Activated naive CD8-positive, alpha-beta T cell treated with anti-CD3 and anti-CD28 coated beads, Interleukin-2, amount 10 ng/mL, durations not matched to agents 7 days and 5 days (primary cell): ENCODE measurements around the gene CABP2. TPM values are rescaled to one million over a fixed set of nuclear protein-coding genes. Genes with fewer than 3 reads are reported as not detected.
"Not testable (repeated sequence)": the region's sequence is repeated elsewhere in the genome, so short reads cannot be mapped to it uniquely, and the experiment has no call there.

Source experiments
- ATAC-seq: fragments of 150-1000 bp; cut with Tn5 transposase; one replicate; pipeline ENCODE4 v1.10.0; 2021; ENCODE audit warnings: low read depth, moderate library complexity
- POLR2A ChIA-PET: fragments of 350-600 bp; sonication (Branson Sonifier 250); formaldehyde crosslinking; loops from one replicate; lab custom pipeline; 2021; ENCODE audit warnings: antibody characterized with exemption; lab: Charles Lee
- DNase-seq: peaks from one replicate; pipeline ENCODE4 v3.0.0; 2021
- H3K27ac Mint-ChIP-seq: one replicate; pipeline ENCODE4 v1.8.0; 2022; ENCODE audit warnings: mild to moderate bottlenecking, mixed read lengths
- H3K27me3 Mint-ChIP-seq: one replicate; pipeline ENCODE4 v1.8.0; 2022; ENCODE audit warnings: mild to moderate bottlenecking, moderate library complexity, mixed read lengths
- H3K36me3 Mint-ChIP-seq: one replicate; pipeline ENCODE4 v1.8.0; 2021; ENCODE audit warnings: mild to moderate bottlenecking, mixed read lengths
- H3K4me1 Mint-ChIP-seq: one replicate; pipeline ENCODE4 v1.8.0; 2021; ENCODE audit warnings: mixed read lengths
- H3K4me3 Mint-ChIP-seq: one replicate; pipeline ENCODE4 v1.8.0; 2022; ENCODE audit warnings: mild to moderate bottlenecking, moderate library complexity, mixed read lengths
- H3K9me3 Mint-ChIP-seq: one replicate; pipeline ENCODE4 v1.8.0; 2021; ENCODE audit warnings: mixed read lengths
- total RNA-seq, 2 experiments: library from RNA; stranded (reverse); gene quantifications; one replicate each; pipeline ENCODE4 v1.2.3, GENCODE V29; 2021

The CABP2 gene
- total RNA-seq, 2 experiments from 2014 or later, result not detected

DNA sequence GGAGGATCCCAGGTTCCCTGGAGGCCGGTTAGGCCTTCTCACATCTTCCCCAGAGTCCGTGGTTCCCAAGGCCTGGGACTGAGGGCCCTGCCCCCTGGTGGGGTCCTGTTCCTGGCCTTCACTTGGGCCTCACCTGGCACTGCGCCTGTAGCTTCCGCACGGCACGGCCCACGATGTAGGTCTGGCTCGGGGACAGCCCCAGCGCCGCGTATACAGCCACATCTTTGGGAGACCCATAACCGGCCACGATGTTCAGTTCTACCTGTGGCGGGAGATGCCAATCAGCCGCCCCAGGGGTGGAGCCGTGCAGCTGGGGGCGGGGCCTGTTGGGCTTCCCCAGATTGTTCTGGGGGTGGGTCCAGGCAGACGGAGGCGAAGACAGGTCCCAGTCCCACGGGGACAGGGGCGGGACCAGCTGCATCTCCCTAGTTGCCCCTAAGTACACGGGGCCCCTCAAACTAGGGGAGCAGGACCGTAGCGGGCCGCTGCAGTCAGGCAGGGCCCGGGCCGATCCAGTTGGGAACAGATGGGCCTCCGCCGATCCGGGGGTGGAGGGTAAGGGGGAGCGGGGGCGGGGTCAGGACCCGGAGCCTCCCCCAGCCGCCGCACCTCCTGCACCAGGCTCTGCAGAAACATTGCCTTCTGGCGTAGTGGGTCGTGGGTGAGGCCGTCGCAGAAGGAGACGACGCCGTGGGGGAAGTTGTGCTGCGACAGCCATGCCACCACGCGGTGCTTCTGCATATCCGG lies 30.3 kb downstream of the CABP2 start:
- ATAC-seq (no peak), DNase-seq (no peak)
- peaks cover 11% of the 10 kb centered on the region for H3K4me1 Mint-ChIP-seq
- no peak overlapping the region for H3K4me3 Mint-ChIP-seq
- H3K9me3 Mint-ChIP-seq, result no peaks in the 10 kb centered on the region
- no peaks in the 10 kb centered on the region for H3K27me3 Mint-ChIP-seq
- no peak overlapping the region for H3K27ac Mint-ChIP-seq
- H3K36me3 Mint-ChIP-seq, result peaks cover 12% of the 10 kb centered on the region
- POLR2A ChIA-PET, result interaction anchor here (1.0 to 4.8 kb wide), 5 partner anchors 10 to 140 kb away, joined by 3 to 28 read pairs (median 3); partner anchors contain the start of genes AIP, CORO1B, PITPNM1 and POLD4

DNA sequence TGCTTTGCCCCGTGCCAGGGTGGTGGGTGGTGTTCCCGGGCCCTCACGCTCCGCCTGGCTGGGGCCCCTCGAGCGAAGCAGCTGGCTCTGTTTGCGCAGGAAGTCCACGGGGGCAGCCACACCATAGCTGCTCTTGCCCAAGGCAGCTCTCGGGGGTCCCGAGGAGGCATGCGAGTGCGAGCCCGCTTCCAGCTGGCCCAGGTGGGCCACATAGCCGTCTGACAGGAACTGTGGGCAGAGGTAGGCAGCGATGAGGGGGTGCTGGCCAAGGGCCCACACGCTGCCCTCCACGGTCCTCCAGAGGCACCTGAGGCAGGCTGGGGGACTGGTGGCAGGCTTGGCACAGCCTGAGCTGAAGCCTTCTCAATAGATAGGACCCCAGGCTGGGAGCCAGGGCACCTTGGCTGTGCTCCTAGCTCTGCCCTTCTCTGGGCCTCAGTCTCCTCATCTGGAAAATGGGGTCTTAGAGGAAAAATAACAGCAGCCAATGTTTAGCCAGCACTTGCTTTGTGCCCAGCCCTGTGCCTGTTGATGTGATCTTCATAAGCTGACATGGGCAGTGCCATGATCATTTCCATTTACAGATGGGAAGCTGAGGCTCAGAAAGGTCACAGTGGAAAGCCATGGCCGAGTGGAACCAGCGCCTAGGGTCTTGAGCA lies 31.0 kb downstream of the CABP2 start:
- POLR2A ChIA-PET, result interaction anchor here (0.5 to 4.8 kb wide), 7 partner anchors 9 to 139 kb away, joined by 3 to 28 read pairs (median 3); partner anchors contain the start of genes AIP, CORO1B, PITPNM1 and POLD4
- Mint-ChIP-seq H3K27me3 (no peaks in the 10 kb centered on the region), H3K4me3 (no peak overlapping the region), H3K27ac (no peak overlapping the region), H3K9me3 (no peaks in the 10 kb centered on the region), H3K36me3 (peaks cover 20% of the 10 kb centered on the region), H3K4me1 (peaks cover 16% of the 10 kb centered on the region)
- no peak for DNase-seq
- no peak for ATAC-seq

DNA sequence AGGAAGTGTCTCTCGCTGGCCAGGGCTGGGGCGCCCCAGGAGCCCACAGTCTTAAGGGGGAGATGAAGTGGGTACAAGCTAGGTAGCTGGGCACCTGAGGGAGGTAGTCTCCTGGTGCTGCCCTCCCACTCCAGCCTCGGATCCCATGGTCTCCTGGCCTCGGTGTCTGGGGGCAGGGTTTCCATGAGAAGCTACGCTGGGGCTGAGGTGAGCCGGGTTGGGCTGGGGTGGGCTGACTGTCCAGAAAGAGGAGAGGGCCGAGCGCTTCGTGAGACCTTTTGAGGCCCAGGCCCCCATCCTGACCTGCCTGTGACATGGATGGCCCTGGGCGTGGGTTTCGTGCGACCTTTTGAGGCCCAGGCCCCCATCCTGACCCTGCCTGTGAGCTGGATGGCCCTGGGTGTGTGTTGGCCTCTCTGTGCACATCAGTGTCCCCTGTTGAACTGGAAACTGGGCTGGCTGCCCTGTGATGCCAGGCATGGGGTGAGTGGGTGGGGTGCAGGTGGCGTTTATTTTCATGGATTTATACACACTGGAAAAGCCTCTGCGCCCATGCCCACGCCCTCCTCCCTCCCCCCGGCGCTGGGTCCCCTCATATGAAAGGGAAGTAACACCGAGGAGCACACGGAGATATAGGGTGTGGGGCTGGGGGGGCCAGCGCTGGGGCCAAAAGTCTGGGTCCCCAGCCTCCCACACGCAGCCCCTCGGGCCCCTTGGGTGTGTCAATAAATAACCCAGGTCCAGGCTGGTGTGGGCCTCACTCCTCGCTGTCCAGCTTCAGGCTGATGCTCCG lies 31.8 kb downstream of the CABP2 start:
- H3K4me3 Mint-ChIP-seq, result no peak overlapping the region
- POLR2A ChIA-PET, result interaction anchor here (0.5 to 4.8 kb wide), 5 partner anchors 13 to 101 kb away, joined by 3 to 28 read pairs (median 4); partner anchors contain the start of genes PITPNM1 and PTPRCAP
- H3K27me3 Mint-ChIP-seq, result no peaks in the 10 kb centered on the region
- ATAC-seq (no peak), DNase-seq (no peak)
- peaks cover 22% of the 10 kb centered on the region for H3K4me1 Mint-ChIP-seq
- H3K9me3 Mint-ChIP-seq, result no peaks in the 10 kb centered on the region
- H3K27ac Mint-ChIP-seq, result no peak overlapping the region
- peaks cover 21% of the 10 kb centered on the region for H3K36me3 Mint-ChIP-seq

DNA sequence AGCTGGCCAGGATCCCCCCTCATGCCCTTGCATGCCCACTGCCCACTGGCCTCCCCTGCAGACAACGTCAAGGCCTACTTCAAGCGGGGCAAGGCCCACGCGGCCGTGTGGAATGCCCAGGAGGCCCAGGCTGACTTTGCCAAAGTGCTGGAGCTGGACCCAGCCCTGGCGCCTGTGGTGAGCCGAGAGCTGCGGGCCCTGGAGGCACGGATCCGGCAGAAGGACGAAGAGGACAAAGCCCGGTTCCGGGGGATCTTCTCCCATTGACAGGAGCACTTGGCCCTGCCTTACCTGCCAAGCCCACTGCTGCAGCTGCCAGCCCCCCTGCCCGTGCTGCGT lies 32.5 kb downstream of the CABP2 start:
- POLR2A ChIA-PET, result interaction anchor here (0.6 to 4.8 kb wide), 3 partner anchors 14 to 53 kb away, joined by 3 to 28 read pairs (median 9); partner anchors contain the start of genes PITPNM1 and PTPRCAP
- Mint-ChIP-seq H3K9me3 (no peaks in the 10 kb centered on the region), H3K27me3 (no peaks in the 10 kb centered on the region), H3K36me3 (peaks cover 22% of the 10 kb centered on the region), H3K27ac (no peak overlapping the region), H3K4me3 (no peak overlapping the region), H3K4me1 (peaks cover 30% of the 10 kb centered on the region)
- DNase-seq, result no peak
- ATAC-seq, result no peak

DNA sequence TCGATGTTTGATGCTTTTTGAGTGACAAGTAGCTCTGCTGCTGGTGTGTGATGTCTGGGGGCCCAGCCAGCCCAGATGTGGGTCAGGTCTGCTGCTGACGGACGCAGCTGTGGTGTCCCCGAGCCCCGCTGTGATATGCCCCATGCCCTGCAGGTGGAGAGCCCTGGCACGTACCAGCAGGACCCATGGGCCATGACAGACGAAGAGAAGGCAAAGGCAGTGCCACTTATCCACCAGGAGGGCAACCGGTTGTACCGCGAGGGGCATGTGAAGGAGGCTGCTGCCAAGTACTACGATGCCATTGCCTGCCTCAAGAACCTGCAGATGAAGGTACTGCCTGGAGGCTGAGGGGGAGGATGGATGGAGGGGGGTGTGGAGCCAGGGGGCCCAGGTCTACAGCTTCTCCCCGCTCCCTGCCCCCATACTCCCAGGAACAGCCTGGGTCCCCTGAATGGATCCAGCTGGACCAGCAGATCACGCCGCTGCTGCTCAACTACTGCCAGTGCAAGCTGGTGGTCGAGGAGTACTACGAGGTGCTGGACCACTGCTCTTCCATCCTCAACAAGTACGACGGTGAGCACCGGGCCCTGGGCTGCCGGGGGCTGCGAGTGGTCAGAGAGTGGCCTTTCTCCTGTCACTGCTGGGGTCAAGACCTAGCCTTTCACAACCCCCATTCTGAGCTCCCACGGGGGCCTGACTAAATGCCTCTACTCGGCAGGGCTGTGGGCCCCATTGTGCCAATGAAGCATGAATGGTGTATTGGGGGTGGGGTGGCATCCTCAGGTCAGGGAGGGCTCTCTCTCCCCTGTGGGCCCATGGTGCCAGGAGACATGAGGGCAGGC lies 33.1 kb downstream of the CABP2 start:
- ATAC-seq, result no peak
- Mint-ChIP-seq H3K27ac (no peak overlapping the region), H3K36me3 (peaks cover 22% of the 10 kb centered on the region), H3K4me1 (peaks cover 32% of the 10 kb centered on the region), H3K4me3 (no peak overlapping the region), H3K9me3 (no peaks in the 10 kb centered on the region), H3K27me3 (no peaks in the 10 kb centered on the region)
- POLR2A ChIA-PET, result interaction anchor here (4.8 kb wide), 1 partner anchor 52 kb away, joined by 28 read pairs; the partner anchor contains the start of gene PTPRCAP
- DNase-seq, result no peak

DNA sequence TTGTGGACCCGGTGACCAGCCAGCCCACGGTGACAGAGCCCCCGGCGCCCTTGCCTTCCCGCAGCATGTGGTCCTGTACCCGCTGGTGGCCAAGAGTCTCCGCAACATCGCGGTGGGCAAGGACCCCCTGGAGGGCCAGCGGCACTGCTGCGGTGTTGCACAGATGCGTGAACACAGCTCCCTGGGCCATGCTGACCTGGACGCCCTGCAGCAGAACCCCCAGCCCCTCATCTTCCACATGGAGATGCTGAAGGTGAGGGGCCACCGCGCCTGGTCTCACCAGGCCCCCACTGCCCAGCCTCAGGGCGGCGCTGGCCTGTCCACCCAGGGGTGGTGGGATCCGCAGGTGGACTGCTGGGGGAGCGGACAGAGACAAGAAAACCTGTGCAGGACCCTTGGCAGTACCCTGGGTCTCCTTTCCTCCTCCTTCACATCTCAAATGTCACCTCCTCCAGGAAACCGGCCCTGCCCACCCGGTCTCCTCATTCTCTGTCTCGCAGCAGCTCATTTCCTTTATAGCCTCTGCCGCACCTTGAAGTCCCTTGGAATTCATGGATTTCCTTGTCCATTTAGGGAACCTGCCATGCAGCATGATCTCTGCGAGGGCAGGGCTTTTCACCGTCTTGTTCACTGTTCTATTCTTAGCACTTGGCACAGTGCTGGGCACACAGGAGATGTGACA lies 33.9 kb downstream of the CABP2 start:
- peaks cover 39% of the 10 kb centered on the region for H3K4me1 Mint-ChIP-seq
- no peak overlapping the region for H3K4me3 Mint-ChIP-seq

DNA sequence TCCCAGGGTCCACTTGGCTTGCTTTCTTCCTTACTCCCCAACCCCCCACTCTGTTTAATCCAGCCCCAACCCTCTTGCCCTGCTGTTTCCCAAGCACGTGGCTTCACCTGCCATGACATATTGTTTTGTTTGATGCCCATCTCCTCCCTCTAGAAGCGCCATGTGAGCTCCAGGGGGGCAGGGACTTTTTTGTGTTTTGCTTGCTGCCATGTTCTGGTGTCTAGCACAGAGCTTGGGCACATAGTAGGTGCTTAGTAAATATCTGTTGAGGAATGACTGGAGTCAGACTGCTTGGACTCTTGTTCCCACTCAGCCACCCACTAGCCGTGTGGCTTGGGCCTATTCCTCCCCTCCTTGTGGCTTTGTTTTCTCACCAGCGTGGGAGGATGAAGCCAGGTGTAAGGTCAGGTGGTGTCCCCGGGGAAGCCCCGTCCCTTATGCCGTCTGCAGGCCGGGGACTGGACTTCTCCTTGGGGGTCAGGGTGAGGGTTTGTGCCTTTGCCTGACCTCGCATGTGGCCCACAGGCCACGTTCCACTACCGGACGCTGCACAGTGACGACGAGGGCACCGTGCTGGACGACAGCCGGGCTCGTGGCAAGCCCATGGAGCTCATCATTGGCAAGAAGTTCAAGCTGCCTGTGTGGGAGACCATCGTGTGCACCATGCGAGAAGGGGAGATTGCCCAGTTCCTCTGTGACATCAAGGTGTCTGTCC lies 36.6 kb downstream of the CABP2 start:
- peaks cover 25% of the 10 kb centered on the region for H3K36me3 Mint-ChIP-seq
- H3K4me1 Mint-ChIP-seq, result peaks cover 57% of the 10 kb centered on the region
- peak overlapping the region; percentile 95 for H3K27ac Mint-ChIP-seq
- no peaks in the 10 kb centered on the region for H3K27me3 Mint-ChIP-seq
- ATAC-seq (no peak), DNase-seq (no peak)
- H3K4me3 Mint-ChIP-seq, result peak overlapping the region; percentile 93
- POLR2A ChIA-PET, result interaction anchor here (0.7 to 5.5 kb wide), 12 partner anchors 10 to 95 kb away, joined by 3 to 94 read pairs (median 16); partner anchors contain the start of genes PITPNM1, PPP1CA, PTPRCAP and RAD9A
- H3K9me3 Mint-ChIP-seq, result no peaks in the 10 kb centered on the region

More for the DNA sequence above, 33.9 kb downstream of the CABP2 start:
- Mint-ChIP-seq H3K9me3 (no peaks in the 10 kb centered on the region), H3K27me3 (no peaks in the 10 kb centered on the region), H3K27ac (no peak overlapping the region), H3K36me3 (peaks cover 22% of the 10 kb centered on the region)
- ATAC-seq (no peak), DNase-seq (no peak)
- POLR2A ChIA-PET, result interaction anchor here (4.8 kb wide), 1 partner anchor 52 kb away, joined by 28 read pairs; the partner anchor contains the start of gene PTPRCAP

DNA sequence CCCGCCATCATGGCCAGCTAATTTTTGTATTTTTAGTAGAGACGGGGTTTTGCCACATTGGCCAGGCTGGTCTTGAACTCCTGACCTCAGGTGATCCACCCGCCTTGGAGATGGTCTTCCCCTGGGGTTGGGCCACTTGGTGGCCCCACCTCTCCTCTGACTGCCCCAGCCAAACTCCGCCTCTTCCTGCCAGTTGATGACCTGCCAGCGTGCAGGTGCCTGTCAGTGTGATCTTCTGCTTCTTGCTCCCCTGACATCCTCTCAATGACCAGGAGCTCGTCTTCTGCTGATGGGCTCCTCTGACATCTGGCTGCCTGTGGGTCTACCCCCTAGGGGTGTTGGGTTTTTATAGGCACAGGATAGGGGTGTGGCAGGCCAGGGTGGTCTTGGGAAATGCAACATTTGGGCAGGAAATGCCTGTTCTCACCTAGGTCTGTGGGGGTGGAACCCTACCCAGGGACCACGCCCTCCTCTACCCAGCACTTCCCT lies 37.3 kb downstream of the CABP2 start:
- Mint-ChIP-seq H3K36me3 (peaks cover 25% of the 10 kb centered on the region), H3K4me3 (peak overlapping the region; percentile 93), H3K4me1 (peaks cover 57% of the 10 kb centered on the region), H3K27ac (peak overlapping the region; percentile 95)
- POLR2A ChIA-PET, result interaction anchor here (0.5 to 5.5 kb wide), 16 partner anchors 9 to 1595 kb away, joined by 3 to 94 read pairs (median 4); partner anchors contain the start of genes CCDC85B, PITPNM1, PPP1CA and PTPRCAP
- H3K9me3 Mint-ChIP-seq, H3K27me3 Mint-ChIP-seq: not testable (repeated sequence)
- DNase-seq, result peak; percentile 75
- peak; percentile 5 for ATAC-seq

DNA sequence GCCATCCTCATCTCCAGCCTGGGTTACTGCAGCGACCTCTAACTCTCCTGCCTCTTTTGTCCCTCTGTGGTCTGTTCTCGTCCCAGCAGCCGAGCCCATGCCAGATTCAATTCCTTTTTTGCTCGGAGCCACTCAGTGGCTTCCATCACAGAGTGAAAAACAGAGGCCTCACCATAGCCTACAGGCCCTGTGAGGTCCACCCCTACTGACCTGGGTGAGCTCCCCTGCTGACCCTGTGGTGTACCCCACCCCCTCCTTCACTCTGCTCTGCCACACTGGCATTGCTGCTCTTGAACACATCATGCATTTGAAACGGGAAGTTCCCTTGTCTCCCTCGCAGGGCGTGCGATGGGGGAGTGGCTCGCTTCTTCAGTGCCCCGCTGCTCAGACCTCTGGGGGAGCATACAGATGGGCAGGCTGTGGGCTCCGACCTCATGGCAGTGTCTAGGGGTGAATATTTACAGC lies 38.4 kb downstream of the CABP2 start:
- POLR2A ChIA-PET, result interaction anchor here (0.5 to 5.5 kb wide), 16 partner anchors 16 to 1594 kb away, joined by 3 to 94 read pairs (median 5); partner anchors contain the start of genes CCDC85B, PITPNM1, PPP1CA and PTPRCAP
- peaks cover 25% of the 10 kb centered on the region for H3K36me3 Mint-ChIP-seq
- ATAC-seq (peak; percentile 6), DNase-seq (peak; percentile 69)
- peak overlapping the region; percentile 93 for H3K4me3 Mint-ChIP-seq
- peaks cover 57% of the 10 kb centered on the region for H3K4me1 Mint-ChIP-seq
- no peaks in the 10 kb centered on the region for H3K9me3 Mint-ChIP-seq
- no peaks in the 10 kb centered on the region for H3K27me3 Mint-ChIP-seq
- peak overlapping the region; percentile 100 for H3K27ac Mint-ChIP-seq

DNA sequence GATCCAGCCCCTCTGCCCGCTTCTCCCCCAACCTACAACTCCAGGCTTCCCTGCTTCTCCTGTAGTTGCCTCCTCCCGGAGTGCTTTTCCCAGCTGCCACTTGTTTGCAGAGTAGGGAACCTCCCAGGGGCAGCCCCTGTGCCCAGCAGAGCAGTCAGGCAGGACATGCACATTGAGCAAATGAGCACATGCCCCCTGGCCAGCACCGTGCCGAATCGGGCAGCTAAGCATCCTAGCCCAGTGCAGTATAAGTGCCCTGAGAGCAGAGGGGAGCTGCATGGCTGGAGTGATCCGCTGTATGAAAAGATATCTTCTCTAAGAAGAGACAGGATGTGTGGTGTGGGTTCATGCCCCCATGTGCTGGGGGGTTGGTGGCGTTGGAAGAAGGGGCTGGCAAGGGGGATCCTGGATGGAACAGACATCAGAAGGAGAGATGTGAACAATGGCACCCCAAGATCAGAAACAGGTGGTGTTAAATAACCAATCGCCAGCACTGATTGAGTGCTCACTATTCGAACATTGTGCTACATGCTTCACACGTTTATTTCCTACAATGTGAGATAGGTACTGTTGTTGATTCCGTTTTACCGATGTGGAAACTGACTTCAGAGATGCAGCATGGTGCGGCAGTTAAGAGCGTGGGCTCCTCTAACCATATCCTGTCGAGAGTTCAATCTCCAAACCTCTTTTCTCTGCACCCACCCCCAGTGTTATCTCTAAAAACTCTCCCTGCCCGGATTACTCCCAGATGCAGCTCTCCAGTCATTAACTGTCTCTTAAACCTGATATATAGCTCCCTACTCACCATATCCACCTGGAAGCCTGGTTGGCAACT lies 39.2 kb downstream of the CABP2 start:
- ATAC-seq (peak; percentile 31), DNase-seq (peak; percentile 58)
- no peaks in the 10 kb centered on the region for H3K27me3 Mint-ChIP-seq
- H3K9me3 Mint-ChIP-seq, result no peaks in the 10 kb centered on the region
- H3K4me3 Mint-ChIP-seq, result peak overlapping the region; percentile 93
- H3K27ac Mint-ChIP-seq, result peak overlapping the region; percentile 100
- POLR2A ChIA-PET, result interaction anchor here (0.5 to 5.5 kb wide), 20 partner anchors 9 to 1069 kb away, joined by 3 to 94 read pairs (median 5); partner anchors contain the start of genes CDK2AP2, CLCF1, PITPNM1 and PPP1CA
- peaks cover 21% of the 10 kb centered on the region for H3K36me3 Mint-ChIP-seq
- H3K4me1 Mint-ChIP-seq, result peaks cover 53% of the 10 kb centered on the region
